Measurements from ENCODE around the gene TNK1.

TNK1 gene

DNA sequence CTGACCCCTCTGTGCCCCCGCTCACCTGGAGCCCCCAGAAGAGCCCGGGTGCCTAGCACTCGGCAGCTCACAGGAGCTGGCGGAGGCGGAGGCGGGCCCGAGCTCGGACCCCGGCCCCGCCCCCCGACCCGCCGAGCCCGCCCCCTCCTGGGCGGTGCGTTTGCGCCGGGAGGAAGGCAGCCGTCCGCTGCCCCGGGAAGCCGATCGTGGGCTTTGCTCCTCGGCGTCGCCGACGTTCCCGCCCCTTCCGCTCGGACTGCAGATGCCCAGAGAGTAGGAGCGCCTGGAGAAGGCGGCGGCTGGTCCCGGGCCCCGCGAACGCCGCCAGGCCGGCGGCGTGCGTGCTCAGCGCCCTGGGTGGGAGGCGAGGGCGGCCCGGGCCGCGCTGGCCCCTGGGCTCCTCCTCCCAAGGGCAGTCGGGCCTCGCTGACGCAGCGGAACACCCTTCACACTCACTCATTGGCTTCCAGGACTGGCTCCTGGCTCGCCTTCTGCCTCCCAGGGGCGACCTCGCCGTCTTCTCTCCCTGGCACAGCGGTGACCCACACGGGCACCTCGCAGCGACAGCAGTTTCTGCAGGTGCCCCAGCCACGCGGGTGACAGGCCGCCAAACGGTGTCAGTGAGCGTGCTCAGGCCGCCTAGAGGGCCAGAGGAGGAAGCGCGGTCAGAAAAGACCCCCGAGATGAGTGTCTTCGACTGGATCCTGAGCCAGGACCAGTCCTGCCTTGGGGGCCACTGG, 13.7 kb downstream of the TNK1 start, which contains the start of gene PLSCR3:
PLSCR3 (minus strand) TSS at position 74 of the 740 bp plus-strand sequence. CDS start 415 bp downstream, outside the sequence.
- ChIA-PET POLR2A (interaction anchor here (0.6 to 3.4 kb wide), 15 partner anchors 9 to 257 kb away, joined by 3 to 67 read pairs (median 4); partner anchors contain the start of genes NEURL4, TMEM102, TMEM256 and TMEM95), CTCF (interaction anchor here (0.6 to 2.0 kb wide), 3 partner anchors 9 to 166 kb away, joined by 3 to 4 read pairs (median 3); partner anchors contain the start of gene TMEM256)
- Histone ChIP-seq H3K36me3 (ENCODE audit: control insufficient read depth in 2 of 2, insufficient read depth in 1 of 2, low read length in 2 of 2) (peaks cover 0 to 26% of the 10 kb centered on the region in 2 experiments; a peak in 1 of 3 replicates), H3K4me3 (ENCODE audit: low read depth, low read length) (peak within 1 kb of the TSS; percentile 69), H3K27ac (ENCODE audit: extremely low read depth, low read depth, low read length) (peak within 1 kb of the TSS; percentile 89), H3K4me1 (ENCODE audit: control insufficient read depth, insufficient read depth, low read length) (peaks cover 3% of the 10 kb centered on the region), H3K9me3 (ENCODE audit: control insufficient read depth, insufficient read depth, low read depth, low read length) (no peaks in the 10 kb centered on the region)
- TF ChIP-seq ZNF600 (tag by site-specific recombination; IDR thresholded peaks at IDR 0.05) (0 out of 2 replicates have a peak, but pooled peaks have one; percentile 15), KLF1 (tag by site-specific recombination; IDR thresholded peaks at IDR 0.05) (no peak), ZNF561 (tag by site-specific recombination; IDR thresholded peaks at IDR 0.05; ENCODE audit: borderline replicate concordance) (peak; percentile 75), REPIN1 (tag by site-specific recombination; IDR thresholded peaks at IDR 0.05; ENCODE audit: low read depth) (no peak), ZNF501 (tag by site-specific recombination; IDR thresholded peaks at IDR 0.05) (no peak), ZBTB48 (tag by site-specific recombination; IDR thresholded peaks at IDR 0.05) (0 out of 2 replicates have a peak, but pooled peaks have one; percentile 17), ZBTB17 (tag by site-specific recombination; IDR thresholded peaks at IDR 0.05) (peak; percentile 32; the same call in 1 of the 2 replicates), ZEB2 (tag by site-specific recombination; IDR thresholded peaks at IDR 0.05) (peak; percentile 12; the same call in 1 of the 2 replicates), ZNF2 (tag by site-specific recombination; IDR thresholded peaks at IDR 0.05) (peak; percentile 41; the same call in 1 of the 2 replicates), ZSCAN30 (tag by site-specific recombination; IDR thresholded peaks at IDR 0.05) (0 out of 2 replicates have a peak, but pooled peaks have one; percentile 23), WT1 (tag by site-specific recombination; IDR thresholded peaks at IDR 0.05) (no peak), ZNF133 (tag by site-specific recombination; IDR thresholded peaks at IDR 0.05) (no peak), KLF10 (tag by site-specific recombination; IDR thresholded peaks at IDR 0.05) (peak; percentile 56; the same call in 1 of the 2 replicates), ZNF335 (tag by site-specific recombination; conservative IDR thresholded peaks at IDR 0.05) (peak; percentile 81), HOXA7 (CRISPR knock-in tag; IDR thresholded peaks at IDR 0.05; ENCODE audit: borderline replicate concordance) (no peak), ZNF777 (tag by site-specific recombination; IDR thresholded peaks at IDR 0.05; ENCODE audit: borderline replicate concordance) (no peak), GLIS1 (tag by site-specific recombination; IDR thresholded peaks at IDR 0.05) (peak; percentile 83), ZSCAN23 (tag by site-specific recombination; IDR thresholded peaks at IDR 0.05) (no peak), SP2 (tag by site-specific recombination; IDR thresholded peaks at IDR 0.05) (peak; percentile 79), IKZF3 (tag by site-specific recombination; IDR thresholded peaks at IDR 0.05) (peak; percentile 62; the same call in 1 of the 2 replicates), ZBTB20 (tag by site-specific recombination; IDR thresholded peaks at IDR 0.05) (peak; percentile 38; the same call in 1 of the 2 replicates), ZFHX2 (tag by site-specific recombination; conservative IDR thresholded peaks at IDR 0.05) (0 out of 2 replicates have a peak, but pooled peaks have one; percentile 40), ZNF423 (tag by site-specific recombination; IDR thresholded peaks at IDR 0.05) (no peak), SP3 (tag by site-specific recombination; IDR thresholded peaks at IDR 0.05) (peak; percentile 41; the same call in 1 of the 2 replicates), ZNF558 (tag by site-specific recombination; IDR thresholded peaks at IDR 0.05) (no peak), MYNN (tag by site-specific recombination; IDR thresholded peaks at IDR 0.05; ENCODE audit: borderline replicate concordance) (no peak), ZNF660 (tag by site-specific recombination; IDR thresholded peaks at IDR 0.05) (peak; percentile 57; the same call in 1 of the 2 replicates)
- TF ChIP-seq, protein P1, sequence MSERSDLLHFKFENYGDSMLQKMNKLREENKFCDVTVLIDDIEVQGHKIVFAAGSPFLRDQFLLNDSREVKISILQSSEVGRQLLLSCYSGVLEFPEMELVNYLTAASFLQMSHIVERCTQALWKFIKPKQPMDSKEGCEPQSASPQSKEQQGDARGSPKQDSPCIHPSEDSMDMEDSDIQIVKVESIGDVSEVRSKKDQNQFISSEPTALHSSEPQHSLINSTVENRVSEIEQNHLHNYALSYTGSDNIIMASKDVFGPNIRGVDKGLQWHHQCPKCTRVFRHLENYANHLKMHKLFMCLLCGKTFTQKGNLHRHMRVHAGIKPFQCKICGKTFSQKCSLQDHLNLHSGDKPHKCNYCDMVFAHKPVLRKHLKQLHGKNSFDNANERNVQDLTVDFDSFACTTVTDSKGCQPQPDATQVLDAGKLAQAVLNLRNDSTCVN (tag by site-specific recombination; optimal IDR thresholded peaks at IDR 0.05), result peak; percentile 74
- TF ChIP-seq, protein P2, sequence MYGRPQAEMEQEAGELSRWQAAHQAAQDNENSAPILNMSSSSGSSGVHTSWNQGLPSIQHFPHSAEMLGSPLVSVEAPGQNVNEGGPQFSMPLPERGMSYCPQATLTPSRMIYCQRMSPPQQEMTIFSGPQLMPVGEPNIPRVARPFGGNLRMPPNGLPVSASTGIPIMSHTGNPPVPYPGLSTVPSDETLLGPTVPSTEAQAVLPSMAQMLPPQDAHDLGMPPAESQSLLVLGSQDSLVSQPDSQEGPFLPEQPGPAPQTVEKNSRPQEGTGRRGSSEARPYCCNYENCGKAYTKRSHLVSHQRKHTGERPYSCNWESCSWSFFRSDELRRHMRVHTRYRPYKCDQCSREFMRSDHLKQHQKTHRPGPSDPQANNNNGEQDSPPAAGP (tag by site-specific recombination; IDR thresholded peaks at IDR 0.05), result peak; percentile 55; the same call in 1 of the 2 replicates
- TF ChIP-seq, protein P3, sequence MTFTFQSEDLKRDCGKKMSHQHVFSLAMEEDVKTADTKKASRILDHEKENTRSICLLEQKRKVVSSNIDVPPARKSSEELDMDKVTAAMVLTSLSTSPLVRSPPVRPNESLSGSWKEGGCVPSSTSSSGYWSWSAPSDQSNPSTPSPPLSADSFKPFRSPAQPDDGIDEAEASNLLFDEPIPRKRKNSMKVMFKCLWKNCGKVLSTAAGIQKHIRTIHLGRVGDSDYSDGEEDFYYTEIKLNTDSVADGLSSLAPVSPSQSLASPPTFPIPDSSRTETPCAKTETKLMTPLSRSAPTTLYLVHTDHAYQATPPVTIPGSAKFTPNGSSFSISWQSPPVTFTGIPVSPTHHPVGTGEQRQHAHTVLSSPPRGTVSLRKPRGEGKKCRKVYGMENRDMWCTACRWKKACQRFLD (tag by site-specific recombination; IDR thresholded peaks at IDR 0.05), result no peak
- TF ChIP-seq, protein P4, sequence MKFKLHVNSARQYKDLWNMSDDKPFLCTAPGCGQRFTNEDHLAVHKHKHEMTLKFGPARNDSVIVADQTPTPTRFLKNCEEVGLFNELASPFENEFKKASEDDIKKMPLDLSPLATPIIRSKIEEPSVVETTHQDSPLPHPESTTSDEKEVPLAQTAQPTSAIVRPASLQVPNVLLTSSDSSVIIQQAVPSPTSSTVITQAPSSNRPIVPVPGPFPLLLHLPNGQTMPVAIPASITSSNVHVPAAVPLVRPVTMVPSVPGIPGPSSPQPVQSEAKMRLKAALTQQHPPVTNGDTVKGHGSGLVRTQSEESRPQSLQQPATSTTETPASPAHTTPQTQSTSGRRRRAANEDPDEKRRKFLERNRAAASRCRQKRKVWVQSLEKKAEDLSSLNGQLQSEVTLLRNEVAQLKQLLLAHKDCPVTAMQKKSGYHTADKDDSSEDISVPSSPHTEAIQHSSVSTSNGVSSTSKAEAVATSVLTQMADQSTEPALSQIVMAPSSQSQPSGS (tag by site-specific recombination; IDR thresholded peaks at IDR 0.05; ENCODE audit: low read depth), result no peak
- TF ChIP-seq, protein P5, sequence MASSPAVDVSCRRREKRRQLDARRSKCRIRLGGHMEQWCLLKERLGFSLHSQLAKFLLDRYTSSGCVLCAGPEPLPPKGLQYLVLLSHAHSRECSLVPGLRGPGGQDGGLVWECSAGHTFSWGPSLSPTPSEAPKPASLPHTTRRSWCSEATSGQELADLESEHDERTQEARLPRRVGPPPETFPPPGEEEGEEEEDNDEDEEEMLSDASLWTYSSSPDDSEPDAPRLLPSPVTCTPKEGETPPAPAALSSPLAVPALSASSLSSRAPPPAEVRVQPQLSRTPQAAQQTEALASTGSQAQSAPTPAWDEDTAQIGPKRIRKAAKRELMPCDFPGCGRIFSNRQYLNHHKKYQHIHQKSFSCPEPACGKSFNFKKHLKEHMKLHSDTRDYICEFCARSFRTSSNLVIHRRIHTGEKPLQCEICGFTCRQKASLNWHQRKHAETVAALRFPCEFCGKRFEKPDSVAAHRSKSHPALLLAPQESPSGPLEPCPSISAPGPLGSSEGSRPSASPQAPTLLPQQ (tag by site-specific recombination; IDR thresholded peaks at IDR 0.05), result 0 out of 2 replicates have a peak, but pooled peaks have one; percentile 34

All from HEK293 (cell line).